Pons (tissue), 1 donor: ENCODE measurements around the gene RAPGEF4.

Experiments
- DNase-seq: peaks from one replicate; pipeline ENCODE4 v3.0.0-alpha.2; 2016; ENCODE audit warnings: low spot score

The RAPGEF4 gene

GRCh38 chr2:172861656-172862476, 126.2 kb downstream of the RAPGEF4 start:
- DNase-seq: peak; percentile 22

- no peak for DNase-seq
These were observed 127.7 kb downstream of the RAPGEF4 start for GRCh38 chr2:172863341-172863740.

- DNase-seq: peak; percentile 58
These were observed 128.5 kb downstream of the RAPGEF4 start for GRCh38 chr2:172864182-172864581.

- DNase-seq: no peak
These were observed 129.8 kb downstream of the RAPGEF4 start for GRCh38 chr2:172865422-172865821.

GRCh38 chr2:172869861-172870260, 134.2 kb downstream of the RAPGEF4 start:
- DNase-seq: no peak

- DNase-seq: no peak
These were observed 134.8 kb downstream of the RAPGEF4 start for GRCh38 chr2:172870396-172870795.

- no peak for DNase-seq
These were observed 142.2 kb downstream of the RAPGEF4 start for GRCh38 chr2:172877826-172878225.

- DNase-seq: no peak
These were observed 142.6 kb downstream of the RAPGEF4 start for GRCh38 chr2:172878260-172878659.

- DNase-seq: no peak
These were observed 148.7 kb downstream of the RAPGEF4 start for GRCh38 chr2:172884336-172884735.

GRCh38 chr2:172885996-172886395, 150.4 kb downstream of the RAPGEF4 start:
- DNase-seq: no peak

- no peak for DNase-seq
These were observed 151.6 kb downstream of the RAPGEF4 start for GRCh38 chr2:172887280-172887679.

GRCh38 chr2:172888714-172889669, 153.3 kb downstream of the RAPGEF4 start:
- DNase-seq: no peak

GRCh38 chr2:172889768-172890430, 154.3 kb downstream of the RAPGEF4 start:
- DNase-seq: no peak

- DNase-seq: no peak
These were observed 157.5 kb downstream of the RAPGEF4 start for GRCh38 chr2:172893111-172893510.

GRCh38 chr2:172893671-172894070, 158.0 kb downstream of the RAPGEF4 start:
- no peak for DNase-seq

GRCh38 chr2:172894689-172895387, 159.2 kb downstream of the RAPGEF4 start:
- peak; percentile 34 for DNase-seq

- DNase-seq: no peak
These were observed 161.0 kb downstream of the RAPGEF4 start for GRCh38 chr2:172896661-172897081.

- DNase-seq: no peak
These were observed 165.2 kb downstream of the RAPGEF4 start for GRCh38 chr2:172900871-172901270.

GRCh38 chr2:172901913-172902312, 166.3 kb downstream of the RAPGEF4 start:
- DNase-seq: no peak

- DNase-seq: no peak
These were observed 168.6 kb downstream of the RAPGEF4 start for GRCh38 chr2:172904236-172904635.

GRCh38 chr2:172905937-172906811, 170.5 kb downstream of the RAPGEF4 start:
- no peak for DNase-seq
